ENCODE measurements around the gene ARHGAP24.
"Not testable (repeated sequence)": the region's sequence is repeated elsewhere in the genome, so short reads cannot be mapped to it uniquely, and the experiment has no call there.

Gene ARHGAP24

DNA sequence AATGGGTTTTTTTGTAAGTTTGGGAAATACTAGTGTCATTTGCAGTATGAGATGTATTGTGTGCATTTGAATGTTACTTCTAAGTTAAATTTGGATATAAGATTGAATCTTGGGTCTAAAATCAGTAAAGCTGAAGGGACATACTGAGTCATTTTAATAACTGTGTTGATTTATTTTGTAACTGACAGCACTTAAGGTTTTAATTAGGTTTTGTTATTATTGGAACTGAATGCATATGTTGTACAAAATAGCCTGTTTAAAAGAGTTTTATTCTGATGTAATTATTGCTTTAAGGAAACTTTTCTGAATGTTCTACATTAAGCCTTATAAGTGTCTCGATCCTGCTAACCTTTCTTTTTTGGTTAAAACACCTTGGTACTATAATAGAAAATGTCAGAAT, 488.3 kb downstream of the ARHGAP24 start:
- no peak for DNase-seq (ENCODE audit: low read depth)

DNA sequence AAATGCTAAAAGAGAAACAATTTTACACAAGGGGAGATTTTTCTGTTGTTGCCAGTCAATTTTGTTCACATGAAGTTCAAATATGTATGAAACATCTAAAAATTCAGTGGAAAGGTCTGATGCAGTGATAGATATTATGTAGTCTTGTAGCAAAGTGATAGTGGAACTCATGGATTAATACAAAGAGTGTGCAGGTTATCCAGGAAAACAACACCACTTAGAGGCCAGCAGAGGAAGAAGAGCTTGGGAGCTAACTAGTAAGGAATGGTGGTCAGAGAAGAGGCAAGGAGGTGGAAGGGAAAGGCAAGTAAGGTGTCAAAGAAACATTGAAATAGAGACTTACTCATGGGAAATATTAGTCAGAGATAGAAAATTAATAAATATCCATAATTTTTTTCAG, 489.3 kb downstream of the ARHGAP24 start:
- DNase-seq (ENCODE audit: low read depth): no peak

DNA sequence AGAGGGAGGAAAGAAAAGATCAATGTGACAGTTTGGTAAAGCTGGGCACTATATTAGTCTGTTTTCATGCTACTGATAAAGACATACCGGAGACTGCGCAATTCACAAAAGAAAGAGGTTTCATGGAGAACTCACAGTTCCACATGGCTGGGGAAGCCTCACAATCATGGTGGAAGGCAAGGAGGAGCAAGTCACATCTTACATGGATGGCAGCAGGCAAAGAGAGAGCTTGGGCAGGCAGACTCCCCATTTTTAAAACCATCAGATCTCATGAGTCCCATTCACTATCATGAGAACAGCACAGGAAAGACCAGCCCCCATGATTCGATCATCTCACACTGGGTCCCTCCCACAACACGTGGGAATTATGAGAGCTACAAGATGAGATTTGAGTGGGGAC, 490.1 kb downstream of the ARHGAP24 start:
- not testable (repeated sequence) for DNase-seq (ENCODE audit: low read depth)

DNA sequence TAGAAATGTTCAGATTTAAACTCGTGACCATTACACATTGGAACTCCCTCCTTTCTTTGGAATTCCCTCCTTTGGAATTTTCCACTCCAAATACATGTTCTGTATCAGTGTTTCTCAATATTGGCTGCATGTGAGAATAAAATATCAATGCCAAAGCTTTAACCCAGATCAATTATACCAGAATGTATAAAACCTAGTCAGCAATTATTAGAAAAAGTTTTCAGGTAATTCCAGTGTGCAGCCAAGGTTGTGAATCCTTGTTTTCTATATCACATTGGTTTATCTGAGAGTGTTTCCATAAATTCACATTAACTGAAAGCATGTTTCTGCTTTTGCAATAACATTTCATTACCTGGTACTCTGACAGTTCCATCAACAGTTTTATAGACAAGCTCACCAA, 490.6 kb downstream of the ARHGAP24 start:
- no peak for DNase-seq (ENCODE audit: low read depth)

DNA sequence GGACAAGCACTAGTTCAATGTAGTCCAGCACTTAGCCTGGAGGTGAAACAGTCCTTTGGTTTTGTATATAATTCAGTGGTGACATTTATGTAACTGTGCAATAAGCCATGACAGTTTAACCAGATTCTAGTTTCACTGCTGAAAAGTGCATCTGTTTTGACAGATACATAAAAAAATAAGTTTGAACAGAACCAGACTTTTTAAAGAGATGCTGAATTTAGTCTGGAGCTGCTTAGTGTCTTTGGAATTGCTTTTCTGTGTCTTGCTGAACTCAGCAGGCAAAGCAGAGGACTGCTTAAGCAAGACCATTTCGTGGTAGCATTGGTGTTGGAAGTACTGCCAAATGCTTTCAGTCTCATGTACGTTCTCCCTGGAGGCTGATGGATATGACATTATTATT, 491.4 kb downstream of the ARHGAP24 start:
- no peak for DNase-seq (ENCODE audit: low read depth)

DNA sequence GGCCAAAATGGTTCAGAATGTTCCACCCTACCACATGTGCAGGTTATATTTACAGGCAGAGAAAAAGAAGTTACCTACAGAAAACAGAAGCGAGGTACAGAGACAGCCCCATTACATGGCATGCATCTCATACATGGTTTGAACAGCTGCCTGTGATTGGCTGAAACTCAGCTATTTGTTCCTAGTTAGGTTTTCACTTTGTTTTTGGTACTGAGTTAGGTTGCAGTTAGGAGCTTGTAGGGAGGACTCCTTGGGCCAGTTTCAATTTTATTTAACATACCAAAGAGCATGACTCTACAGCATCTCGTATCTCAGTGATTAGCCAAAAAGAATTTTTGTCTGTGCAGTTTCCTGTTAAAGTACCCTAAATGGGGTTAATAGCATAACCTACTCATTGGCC, 492.9 kb downstream of the ARHGAP24 start:
- DNase-seq (ENCODE audit: low read depth): no peak

DNA sequence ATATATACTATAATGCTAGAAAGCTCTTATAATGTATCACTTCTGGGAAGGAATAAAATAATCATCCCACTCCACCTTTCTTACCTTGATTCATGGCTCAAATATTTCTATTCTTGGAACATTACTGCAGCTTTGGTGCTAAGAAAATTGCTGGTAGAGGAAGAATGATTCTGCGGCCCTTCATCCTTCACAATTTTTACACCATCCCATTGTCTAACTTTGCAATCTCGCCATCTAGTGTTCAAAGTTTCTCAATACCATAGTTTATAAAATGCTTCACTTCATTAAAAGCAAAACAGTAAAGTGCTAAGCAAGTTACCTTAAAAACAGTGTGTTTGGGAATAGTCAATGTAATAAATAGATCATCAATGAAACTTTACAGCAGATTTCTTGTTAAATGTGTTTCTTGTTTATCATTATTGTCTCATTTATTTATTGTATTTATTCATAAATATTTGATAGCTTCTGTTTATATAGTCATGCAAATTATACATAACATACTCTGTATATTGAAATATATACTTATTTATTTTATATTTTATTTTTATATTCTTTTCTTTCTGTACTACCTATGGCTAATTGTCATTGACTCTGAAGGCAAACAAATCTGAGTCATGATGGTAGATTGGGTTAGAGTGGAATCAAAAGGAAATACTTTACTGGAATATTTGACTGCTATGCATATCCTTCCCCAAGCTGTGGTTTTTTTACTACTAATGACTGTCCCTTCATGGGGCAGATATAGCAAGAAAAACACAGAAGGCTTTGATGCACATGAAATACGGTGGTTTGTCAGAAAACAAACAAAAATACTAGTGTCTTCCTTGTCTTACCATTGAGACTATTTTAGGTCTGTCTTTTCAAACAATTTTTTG, 494.2 kb downstream of the ARHGAP24 start:
- DNase-seq (ENCODE audit: low read depth): no peak

DNA sequence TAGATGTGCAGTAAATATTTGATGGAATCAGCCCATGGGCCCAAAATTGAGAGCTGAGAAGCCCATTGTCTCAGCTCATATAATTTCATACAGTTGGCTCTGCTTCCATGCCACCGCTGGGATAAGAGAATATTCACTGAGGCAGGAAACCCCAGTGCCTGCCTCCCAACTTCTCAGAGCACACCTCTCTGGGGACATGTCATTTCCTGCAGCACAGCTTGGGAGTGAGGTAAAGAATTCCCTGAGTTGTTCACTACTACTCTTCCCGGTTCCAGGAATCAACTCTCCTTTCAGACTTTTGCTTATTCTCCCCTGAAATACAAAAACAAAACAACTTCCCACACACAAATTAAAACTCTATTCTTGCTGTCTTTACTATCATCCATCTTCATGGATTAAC, 495.6 kb downstream of the ARHGAP24 start:
- no peak for DNase-seq (ENCODE audit: low read depth)

DNA sequence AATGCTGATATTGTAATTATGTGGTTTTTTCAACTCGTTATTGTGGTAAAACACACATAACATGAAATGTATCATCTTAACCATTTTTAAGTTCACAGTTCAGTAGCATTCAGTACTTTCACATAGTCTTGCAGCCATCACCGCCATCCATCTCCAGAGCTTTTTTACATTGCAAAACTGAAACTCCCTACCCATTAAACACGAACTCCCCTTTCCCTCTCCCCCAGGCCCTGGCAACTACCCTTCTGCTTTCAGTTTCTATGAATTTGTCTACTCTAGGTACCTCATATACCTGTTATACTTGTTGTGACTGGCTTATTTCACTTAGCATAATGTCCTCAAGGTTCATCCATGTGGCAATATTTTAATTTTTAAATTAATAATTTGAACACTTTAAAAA, 504.3 kb downstream of the ARHGAP24 start:
- no peak for DNase-seq (ENCODE audit: low read depth)

DNA sequence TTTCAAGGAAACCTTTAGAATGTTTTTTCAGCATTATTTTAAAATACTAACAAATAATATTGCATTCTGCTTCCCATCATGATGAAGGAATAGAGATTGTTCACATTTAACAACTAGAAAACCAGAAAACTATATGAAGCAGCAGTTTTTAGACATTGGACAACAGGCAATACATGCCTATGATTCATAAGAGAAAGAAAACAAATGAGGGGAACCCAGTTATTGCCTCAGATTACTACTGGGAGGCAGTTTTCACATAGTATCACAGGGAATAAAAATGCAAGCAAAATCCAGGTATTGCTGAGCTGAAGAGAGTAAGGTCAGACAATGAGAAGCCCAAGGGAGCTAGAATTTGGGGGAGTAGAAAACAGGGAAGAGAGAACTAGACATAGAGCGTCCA, 511.3 kb downstream of the ARHGAP24 start:
- DNase-seq (ENCODE audit: low read depth): no peak

DNA sequence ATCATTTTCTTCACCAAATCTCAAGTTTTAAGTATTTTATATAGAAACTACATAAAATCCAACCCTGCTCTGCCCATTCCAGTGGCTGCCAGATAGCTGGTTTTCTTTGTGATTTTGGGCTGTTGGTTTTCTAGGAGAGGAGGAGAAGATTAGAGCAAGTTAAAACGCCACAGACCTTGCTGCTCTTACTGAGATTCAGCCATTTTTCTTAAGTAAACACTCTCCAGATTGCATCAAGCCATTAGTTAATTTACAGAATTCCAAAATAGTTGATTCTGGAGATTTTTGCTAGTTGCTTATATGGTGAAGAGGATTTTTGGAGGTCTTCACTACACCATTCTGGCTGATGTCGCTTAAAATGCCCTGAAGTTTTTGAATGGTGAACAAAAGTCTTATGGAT, 518.7 kb downstream of the ARHGAP24 start:
- no peak for DNase-seq (ENCODE audit: low read depth)

DNA sequence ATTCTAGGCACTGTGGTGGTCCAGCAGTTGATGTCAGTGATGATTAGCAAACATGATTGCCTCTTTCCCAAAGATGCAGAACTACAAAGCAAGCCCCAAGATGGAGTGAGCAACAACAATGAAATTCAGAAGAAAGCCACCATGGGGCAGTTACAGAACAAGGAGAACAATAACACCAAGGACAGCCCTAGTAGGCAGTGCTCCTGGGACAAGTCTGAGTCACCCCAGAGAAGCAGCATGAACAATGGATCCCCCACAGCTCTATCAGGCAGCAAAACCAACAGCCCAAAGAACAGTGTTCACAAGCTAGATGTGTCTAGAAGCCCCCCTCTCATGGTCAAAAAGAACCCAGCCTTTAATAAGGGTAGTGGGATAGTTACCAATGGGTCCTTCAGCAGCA, 519.6 kb downstream of the ARHGAP24 start:
- no peak for DNase-seq (ENCODE audit: low read depth)

DNA sequence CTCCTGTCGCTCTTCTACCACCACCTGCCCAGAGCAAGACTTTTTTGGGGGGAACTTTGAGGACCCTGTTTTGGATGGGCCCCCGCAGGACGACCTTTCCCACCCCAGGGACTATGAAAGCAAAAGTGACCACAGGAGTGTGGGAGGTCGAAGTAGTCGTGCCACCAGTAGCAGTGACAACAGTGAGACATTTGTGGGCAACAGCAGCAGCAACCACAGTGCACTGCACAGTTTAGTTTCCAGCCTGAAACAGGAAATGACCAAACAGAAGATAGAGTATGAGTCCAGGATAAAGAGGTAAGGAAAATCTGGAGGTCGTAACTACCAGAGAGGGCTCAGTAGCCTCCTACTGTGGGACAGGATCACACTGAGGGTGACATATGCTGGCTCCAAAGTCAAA, 520.4 kb downstream of the ARHGAP24 start:
- DNase-seq (ENCODE audit: low read depth): no peak

DNA sequence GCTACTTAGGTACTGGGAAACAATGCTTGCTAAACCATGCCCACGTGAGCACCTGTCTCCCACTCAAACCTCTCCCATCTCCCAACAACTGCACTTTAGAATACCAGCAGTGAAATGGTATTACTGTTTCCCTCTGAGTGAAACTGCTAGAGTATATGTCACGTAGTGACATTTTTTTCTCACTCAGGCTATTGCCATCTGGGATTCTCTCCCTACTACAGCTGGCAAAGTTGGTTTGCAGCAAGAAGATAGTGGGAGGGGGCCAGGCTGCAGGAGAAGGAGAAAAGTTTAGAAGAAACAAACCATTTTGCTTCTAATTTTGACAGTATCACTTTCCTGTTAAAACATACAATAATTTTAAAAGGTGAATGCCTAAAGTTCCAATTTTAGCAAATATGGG, 526.6 kb downstream of the ARHGAP24 start:
- no peak for DNase-seq (ENCODE audit: low read depth)

DNA sequence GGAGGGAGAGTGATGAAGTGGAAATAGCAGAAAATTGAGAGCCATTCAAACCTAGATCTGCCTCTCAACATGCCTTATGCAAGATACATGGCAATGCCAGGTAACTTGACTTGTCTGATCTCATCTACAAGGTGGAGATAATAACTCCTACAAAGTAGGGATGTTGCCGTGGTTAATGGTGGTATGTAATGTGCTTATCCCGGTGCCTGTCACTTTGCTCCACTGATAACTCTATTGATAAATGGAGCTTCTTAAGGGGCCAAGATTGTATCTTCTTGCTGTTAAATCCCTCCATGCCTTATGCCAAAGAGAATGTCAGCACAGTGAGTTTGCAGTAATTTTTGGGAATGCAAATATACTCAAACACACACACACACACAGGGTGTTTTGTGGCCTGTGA, 529.1 kb downstream of the ARHGAP24 start:
- DNase-seq (ENCODE audit: low read depth): no peak

DNA sequence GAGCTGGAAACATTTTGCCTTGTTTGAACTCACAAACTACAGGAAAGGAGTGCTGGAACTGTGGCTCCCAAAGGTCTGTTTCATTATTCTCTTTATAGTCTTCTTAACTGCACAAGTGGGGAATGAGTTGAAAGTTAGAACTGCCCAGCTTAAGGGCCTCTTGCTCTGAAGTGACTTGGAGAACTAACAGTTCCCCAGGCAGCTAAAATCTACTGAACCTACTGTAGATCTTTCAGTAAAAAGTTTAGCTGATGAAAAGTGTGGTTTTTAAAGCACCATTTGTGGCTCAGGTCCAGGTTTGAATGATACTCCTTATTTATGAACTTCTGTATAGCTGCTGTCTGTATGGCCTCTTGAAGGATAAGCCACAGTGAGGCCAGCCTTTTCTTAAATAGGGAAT, 531.1 kb downstream of the ARHGAP24 start:
- DNase-seq (ENCODE audit: low read depth): no peak

DNA sequence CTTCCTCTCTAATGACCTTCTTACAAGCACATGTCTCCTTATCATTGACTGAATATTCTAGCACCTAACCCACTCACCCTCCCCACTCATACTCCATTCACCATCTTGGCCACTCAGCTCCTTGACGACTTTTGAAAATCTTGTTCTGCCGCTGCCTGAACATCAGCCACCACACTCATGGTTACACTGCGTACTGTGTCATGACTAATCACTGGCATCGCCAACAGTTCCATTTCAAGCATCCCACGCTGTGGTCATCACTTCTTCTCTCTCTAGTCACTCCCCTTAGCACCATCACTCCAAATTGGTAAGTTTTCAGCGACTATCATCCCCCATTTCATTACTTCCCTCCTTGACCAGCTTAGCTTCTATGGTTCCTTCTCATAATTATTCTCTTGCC, 532.1 kb downstream of the ARHGAP24 start:
- DNase-seq (ENCODE audit: low read depth): no peak

DNA sequence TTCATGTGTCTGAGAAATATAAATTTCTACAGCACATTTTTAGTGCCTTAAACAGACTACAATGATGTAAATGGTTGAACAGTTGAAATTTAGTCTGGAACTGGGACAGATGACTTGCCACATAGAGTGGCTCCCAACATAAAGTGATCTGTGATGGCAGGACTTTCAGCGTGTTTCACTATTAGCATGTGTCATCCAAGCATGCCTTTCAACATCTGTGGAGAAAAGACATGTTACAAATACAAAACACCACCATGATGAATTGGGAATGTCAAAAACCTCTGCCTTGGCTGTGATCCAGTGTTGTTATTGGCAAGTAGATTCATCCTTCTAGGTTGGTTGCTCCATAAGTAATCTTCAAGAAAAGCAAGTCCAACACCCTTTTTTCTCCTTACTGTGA, 536.2 kb downstream of the ARHGAP24 start:
- DNase-seq (ENCODE audit: low read depth): no peak

DNA sequence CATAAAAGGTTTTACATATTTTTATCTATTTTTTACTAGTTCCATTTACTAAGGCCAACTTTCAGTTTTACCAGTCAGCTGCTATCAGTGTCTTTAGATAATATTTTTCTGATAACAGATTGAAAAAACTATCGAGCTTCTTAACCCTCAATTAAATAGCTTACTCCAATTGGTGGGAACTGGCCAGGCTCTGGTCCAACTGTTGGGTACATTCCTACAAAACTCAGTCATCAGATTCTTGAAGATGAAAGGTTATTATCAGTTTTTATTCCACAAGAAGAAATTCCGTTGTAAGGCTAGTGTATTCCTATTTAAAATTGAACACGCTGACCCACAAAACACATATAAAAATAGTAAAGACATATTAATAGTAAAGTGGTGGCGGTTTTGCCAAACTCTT, 538.7 kb downstream of the ARHGAP24 start:
- DNase-seq (ENCODE audit: low read depth): no peak

DNA sequence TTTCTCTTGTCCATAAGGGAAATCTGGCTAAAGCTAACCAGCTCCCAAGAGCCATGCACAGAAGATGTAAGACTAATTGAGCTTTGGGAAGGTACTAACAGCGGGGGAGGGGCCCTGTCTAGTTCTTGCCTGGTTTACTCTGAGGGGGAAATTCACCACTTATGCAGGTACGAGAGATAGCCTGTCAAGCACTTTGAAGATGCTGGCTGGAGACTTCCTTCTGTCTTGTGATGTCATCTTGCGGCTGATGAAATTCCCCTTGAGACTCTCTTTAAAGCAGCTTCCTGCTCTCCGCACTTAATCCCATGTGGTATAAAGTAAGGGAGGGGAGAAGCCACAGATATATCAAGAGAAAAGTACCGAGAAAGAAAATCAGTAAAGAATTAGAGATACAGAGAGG, 539.6 kb downstream of the ARHGAP24 start:
- DNase-seq (ENCODE audit: low read depth): no peak

DNA sequence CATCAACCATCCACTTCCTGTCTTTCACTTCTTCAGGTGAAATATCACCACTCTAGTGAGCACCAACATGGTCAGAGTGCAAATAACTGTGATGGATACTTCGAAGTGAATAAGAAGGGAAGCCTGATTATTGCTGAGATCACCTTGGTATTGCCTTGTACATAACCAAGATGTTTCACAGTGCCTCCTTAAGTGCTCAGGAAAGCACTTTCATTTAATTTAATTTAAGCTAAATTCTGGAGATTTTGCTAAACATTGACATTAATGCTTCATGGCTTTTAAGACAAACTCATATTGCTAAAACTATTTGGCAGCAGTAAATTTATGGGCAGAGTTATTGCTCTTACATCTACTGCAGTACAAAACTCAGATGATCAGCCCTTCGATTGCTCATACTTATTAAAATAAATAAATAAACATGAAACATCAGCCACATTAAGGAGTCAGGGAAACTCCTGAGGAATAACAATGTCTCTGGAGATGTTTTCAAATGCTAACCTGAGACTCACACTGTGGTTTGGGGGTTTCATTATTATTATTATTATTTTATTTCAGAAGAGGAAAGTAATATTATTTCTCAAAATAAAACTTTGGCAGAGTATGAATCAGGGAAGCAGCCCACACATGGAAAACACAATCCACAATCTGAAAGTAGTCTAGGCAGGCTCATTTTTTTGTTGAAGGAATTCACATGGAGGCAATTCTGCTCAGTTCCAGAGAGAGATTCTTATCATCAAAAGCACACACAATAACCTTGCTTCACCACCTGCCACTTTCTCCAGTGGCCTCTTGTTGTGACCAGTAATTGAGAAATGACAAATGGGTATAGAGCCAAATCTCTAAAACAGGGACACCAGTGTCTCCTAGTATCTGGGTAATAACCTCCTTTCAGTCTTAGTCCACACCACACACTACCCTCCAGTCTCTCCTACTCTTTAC, 540.7 kb downstream of the ARHGAP24 start:
- DNase-seq (ENCODE audit: low read depth): no peak

DNA sequence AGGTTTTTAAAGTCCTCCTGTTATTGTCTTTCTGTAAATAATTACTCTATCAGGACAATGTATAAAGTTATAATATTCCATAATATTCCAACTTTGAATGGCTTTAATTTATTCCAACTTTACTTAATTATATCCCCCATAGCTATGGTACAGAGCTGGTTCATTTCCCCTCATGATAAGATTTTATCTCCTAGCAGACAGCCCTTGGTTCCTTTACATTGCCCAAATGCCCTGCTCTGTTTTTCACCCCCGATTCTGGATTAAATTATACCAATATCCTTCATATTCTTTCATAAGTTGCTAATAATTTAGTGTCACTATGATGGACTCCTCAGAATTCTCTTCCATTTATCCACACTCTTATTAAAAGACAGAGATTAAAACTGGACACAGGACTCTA, 544.4 kb downstream of the ARHGAP24 start:
- no peak for DNase-seq (ENCODE audit: low read depth)

DNA sequence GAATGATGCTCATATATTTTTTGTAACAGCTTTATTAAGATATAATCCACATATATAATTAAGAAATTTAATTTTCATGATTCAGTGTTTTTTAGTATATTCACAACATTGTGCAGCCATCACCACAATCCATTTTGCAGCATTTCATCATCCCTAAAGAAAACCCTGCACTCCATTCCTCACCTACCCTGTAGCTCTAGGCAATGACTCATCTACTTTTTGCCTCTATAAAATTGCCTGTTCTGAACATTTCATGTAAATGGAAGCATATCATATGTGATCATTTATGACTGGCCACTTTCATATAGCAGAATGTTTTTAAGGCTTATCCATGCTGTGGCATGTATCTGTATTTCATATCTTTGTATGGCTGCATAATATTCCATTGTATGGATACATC, 545.0 kb downstream of the ARHGAP24 start:
- no peak for DNase-seq (ENCODE audit: low read depth)
